Measurements from ENCODE around the gene ZCCHC2.

- TF ChIP-seq CTCF (IDR thresholded peaks at IDR 0.05; ENCODE audit: low read depth, low read length, poor library complexity, severe bottlenecking) (no peak), EZH2phosphoT487 (IDR thresholded peaks at IDR 0.05; ENCODE audit: borderline replicate concordance, low read length) (no peak)
These were observed 46.3 kb downstream of the ZCCHC2 start for GRCh38 chr18:62569081-62569655.
